ENCODE measurements around the gene H6PD. TPM values are rescaled to one million over a fixed set of nuclear protein-coding genes. Genes with fewer than 3 reads are reported as not detected.

The H6PD gene
- total and polyA plus RNA-seq, 9 of the 15 experiments (the other 6 are each of a cell fraction or from before 2014, with no cell fraction given) = 0.04 to 2.5 (median 0.95) TPM

DNA sequence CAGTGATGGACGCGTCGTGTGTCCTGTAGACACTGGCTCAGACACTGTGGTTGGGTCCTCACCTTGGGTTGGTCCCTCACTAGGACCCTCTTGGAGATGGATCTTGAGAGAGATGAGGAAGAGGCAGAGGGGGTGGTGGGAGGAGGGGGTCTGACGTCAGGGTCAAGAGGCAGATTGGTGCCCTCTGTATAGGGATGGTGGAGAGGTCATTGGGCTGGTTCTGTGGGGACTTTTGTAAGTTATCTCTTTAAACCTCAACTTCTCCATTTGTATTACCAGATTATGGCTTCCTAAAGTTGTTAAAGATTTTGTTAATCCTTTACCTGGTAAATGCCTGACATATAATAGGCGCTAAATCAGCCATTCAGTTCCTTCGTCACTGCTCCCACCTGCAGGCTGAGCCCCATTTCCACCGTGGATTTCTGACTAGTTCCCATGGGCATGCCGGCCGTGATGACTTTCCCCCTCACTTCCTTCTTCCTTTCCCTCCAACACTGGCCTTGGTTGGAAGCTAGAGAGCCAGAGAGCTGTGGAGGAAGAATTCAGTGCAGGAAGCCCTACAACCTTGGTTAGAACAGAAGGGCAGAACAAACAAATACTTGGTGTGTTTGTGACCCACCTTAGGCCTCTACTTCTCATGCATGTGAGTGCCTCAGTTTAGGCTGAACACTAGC, 8.6 kb downstream of the H6PD start:
- no peak for DNase-seq (ENCODE audit: extremely low read depth in 1 of 4, low spot score in 3 of 4)
- ChIA-PET CTCF (ENCODE audit: low intra/inter-chr PET ratio) (no interaction called here), POLR2A (interaction anchor here (0.7 to 2.5 kb wide), 7 partner anchors 8 to 181 kb away, joined by 3 to 13 read pairs (median 4); partner anchors contain the start of gene H6PD)
- Histone ChIP-seq H3K79me2 (ENCODE audit: control insufficient read depth, insufficient read depth, low read length) (no peaks in the 10 kb centered on the region), H3K27me3 (ENCODE audit: control insufficient read depth in 2 of 2, insufficient read depth in 2 of 2, low read length in 2 of 2) (peaks cover 10 to 56% of the 10 kb centered on the region in 2 experiments; a peak in 4 of 5 replicates), H4K20me1 (replicated peaks; ENCODE audit: control insufficient read depth, insufficient read depth, low read length) (0 out of 2 replicates have a peak, but pooled peaks cover 14% of the 10 kb centered on the region), H3K9me3 (replicated peaks; ENCODE audit: control insufficient read depth, insufficient read depth, low read depth, low read length) (no peaks in the 10 kb centered on the region), H3K9me1 (ENCODE audit: control insufficient read depth, insufficient read depth, low read length) (no peaks in the 10 kb centered on the region), H2AFZ (ENCODE audit: low read depth, low read length) (no peak overlapping the region), H3K36me3 (ENCODE audit: control insufficient read depth, insufficient read depth, low read length) (no peaks in the 10 kb centered on the region), H3K9ac (ENCODE audit: insufficient read depth in 1 of 2, low read depth in 2 of 2, low read length in 2 of 2) (no peak overlapping the region), H3K27ac (ENCODE audit: extremely low read depth, low read depth, low read length) (no peak overlapping the region), H3K4me1 (replicated peaks in 1 of 2; ENCODE audit: control insufficient read depth in 2 of 2, insufficient read depth in 2 of 2, low read length in 2 of 2) (peaks cover 0 to 9% of the 10 kb centered on the region in 2 experiments; a peak in 2 of 5 replicates), H3K4me3 (no peak overlapping the region), H3K4me2 (ENCODE audit: insufficient read depth, low read length) (no peak overlapping the region)
- WGBS (ENCODE audit: insufficient coverage, low coverage, missing lambda C conversion rate) = 33% methylated on average over 9 of the region's 9 CpGs
- no TSS peak for BruUV-seq (replicated peaks)
- intact Hi-C loops (cut with micrococcal nuclease) (no loop called here), in situ Hi-C loops (cut with MboI) (no loop called here)
- no peak for FAIRE-seq
- ATAC-seq = no peak
- TF ChIP-seq ILK (tag; IDR thresholded peaks at IDR 0.05; ENCODE audit: borderline replicate concordance, low read depth) = no peak
- TF ChIP-seq, protein P1, sequence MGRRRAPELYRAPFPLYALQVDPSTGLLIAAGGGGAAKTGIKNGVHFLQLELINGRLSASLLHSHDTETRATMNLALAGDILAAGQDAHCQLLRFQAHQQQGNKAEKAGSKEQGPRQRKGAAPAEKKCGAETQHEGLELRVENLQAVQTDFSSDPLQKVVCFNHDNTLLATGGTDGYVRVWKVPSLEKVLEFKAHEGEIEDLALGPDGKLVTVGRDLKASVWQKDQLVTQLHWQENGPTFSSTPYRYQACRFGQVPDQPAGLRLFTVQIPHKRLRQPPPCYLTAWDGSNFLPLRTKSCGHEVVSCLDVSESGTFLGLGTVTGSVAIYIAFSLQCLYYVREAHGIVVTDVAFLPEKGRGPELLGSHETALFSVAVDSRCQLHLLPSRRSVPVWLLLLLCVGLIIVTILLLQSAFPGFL (CRISPR knock-in tag; IDR thresholded peaks at IDR 0.05) = no peak
- TF ChIP-seq, protein P2, sequence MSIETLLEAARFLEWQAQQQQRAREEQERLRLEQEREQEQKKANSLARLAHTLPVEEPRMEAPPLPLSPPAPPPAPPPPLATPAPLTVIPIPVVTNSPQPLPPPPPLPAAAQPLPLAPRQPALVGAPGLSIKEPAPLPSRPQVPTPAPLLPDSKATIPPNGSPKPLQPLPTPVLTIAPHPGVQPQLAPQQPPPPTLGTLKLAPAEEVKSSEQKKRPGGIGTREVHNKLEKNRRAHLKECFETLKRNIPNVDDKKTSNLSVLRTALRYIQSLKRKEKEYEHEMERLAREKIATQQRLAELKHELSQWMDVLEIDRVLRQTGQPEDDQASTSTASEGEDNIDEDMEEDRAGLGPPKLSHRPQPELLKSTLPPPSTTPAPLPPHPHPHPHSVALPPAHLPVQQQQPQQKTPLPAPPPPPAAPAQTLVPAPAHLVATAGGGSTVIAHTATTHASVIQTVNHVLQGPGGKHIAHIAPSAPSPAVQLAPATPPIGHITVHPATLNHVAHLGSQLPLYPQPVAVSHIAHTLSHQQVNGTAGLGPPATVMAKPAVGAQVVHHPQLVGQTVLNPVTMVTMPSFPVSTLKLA (conservative IDR thresholded peaks at IDR 0.05) = no peak
- no peak for TF ChIP-seq ZBTB9 (CRISPR knock-in tag; IDR thresholded peaks at IDR 0.05)
- no peak for TF ChIP-seq ZBTB7A (IDR thresholded peaks at IDR 0.05; ENCODE audit: borderline replicate concordance, control insufficient read depth, low read depth, low read length)
- no peak for TF ChIP-seq PBX2 (CRISPR knock-in tag; IDR thresholded peaks at IDR 0.05; ENCODE audit: low read depth)
- no peak for TF ChIP-seq PBX2 (tag; conservative IDR thresholded peaks at IDR 0.05; ENCODE audit: low read depth)
- TF ChIP-seq ZNF175 (CRISPR knock-in tag; IDR thresholded peaks at IDR 0.05; ENCODE audit: low read depth) = no peak
- no peak for TF ChIP-seq HDAC2 (IDR thresholded peaks at IDR 0.05)
- no peak for TF ChIP-seq NR2C2 (CRISPR knock-in tag; IDR thresholded peaks at IDR 0.05)
- no peak for TF ChIP-seq NR2C2 (tag; IDR thresholded peaks at IDR 0.05)
